ENCODE data around the gene QPRT.
A peak's percentile ranks its signal among the peaks of the same experiment; 100 is the strongest.
"Not testable (repeated sequence)": the region's sequence is repeated elsewhere in the genome, so short reads cannot be mapped to it uniquely, and the experiment has no call there.

Gene QPRT

DNA sequence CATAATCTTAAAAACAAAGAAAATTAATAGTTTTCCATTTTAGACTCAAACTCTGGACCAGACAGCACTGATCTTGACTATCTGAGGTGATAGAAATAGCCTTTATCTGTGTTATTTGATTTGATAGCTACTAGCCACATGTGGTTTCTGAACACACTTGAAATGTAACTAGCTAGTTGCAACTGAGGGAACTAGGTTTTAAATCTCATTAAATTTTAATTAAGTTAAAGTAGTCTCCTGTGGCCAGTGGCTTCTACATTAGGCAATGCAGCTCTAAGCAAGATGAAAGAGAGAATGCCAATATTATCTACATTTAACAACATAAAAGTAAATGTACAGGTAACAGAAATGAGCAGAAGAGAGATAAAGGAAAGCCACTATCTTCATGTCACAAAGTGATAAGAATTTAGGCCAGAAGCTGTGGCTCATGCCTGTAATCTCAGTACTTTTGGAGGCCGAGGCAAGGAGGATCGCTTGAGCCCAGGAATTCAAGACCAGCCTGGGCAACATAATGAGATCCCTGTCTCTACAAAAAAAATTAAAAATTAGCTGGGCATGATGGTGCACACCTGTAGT lies 27.1 kb upstream of the QPRT start:
- Mint-ChIP-seq H3K9me3 (no peaks in the 10 kb centered on the region), H3K4me3 (no peak overlapping the region), H3K36me3 (ENCODE audit: low read depth) (no peaks in the 10 kb centered on the region), H3K27me3 (no peaks in the 10 kb centered on the region), H3K27ac (no peak overlapping the region), H3K4me1 (peaks cover 14% of the 10 kb centered on the region)
- DNase-seq (no peak), ATAC-seq (no peak)

DNA sequence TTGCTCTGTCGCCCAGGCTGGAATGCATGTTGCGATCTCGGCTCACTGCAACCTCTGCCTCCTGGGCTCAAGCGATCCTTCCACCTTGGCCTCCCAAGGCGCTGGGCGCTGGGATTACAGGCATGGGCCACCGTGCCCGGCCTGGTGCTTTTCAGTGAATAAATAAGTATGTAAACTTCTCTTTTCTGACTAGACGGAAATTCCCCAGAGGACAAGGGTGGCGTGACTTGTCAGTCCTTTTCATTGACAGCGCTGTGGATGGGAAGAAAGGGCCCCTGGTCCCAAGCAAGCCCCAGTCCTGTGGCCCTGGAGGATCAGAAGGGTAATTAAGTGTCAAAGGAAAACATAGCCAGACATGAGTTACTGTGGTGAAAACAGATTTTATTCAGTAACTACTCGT lies 25.5 kb upstream of the QPRT start:
- DNase-seq, result no peak
- Mint-ChIP-seq H3K27me3 (no peaks in the 10 kb centered on the region), H3K4me3 (no peak overlapping the region), H3K27ac (peak overlapping the region; percentile 60), H3K4me1 (peaks cover 14% of the 10 kb centered on the region), H3K9me3 (no peaks in the 10 kb centered on the region), H3K36me3 (ENCODE audit: low read depth) (no peaks in the 10 kb centered on the region)
- ATAC-seq, result no peak

DNA sequence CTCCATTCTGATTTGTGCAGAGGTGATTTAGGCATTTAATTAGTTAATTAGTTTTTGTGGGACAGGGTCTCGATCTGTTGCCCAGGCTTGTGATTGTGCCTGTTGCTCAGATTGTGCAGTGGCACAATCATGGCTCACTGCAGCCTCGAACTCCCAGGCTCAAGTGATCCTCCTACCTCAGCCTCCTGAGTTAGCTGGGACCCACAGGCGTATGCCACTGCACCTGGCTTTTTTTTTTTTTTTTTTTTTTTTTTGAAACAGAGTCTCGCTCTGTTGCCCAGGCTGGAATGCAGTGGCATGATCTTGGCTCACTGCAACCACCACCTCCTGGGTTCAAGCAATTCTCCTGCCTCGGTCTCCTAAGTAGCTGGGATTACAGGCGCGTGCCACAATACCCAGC lies 25.1 kb upstream of the QPRT start:
- not testable (repeated sequence) for H3K9me3 Mint-ChIP-seq

DNA sequence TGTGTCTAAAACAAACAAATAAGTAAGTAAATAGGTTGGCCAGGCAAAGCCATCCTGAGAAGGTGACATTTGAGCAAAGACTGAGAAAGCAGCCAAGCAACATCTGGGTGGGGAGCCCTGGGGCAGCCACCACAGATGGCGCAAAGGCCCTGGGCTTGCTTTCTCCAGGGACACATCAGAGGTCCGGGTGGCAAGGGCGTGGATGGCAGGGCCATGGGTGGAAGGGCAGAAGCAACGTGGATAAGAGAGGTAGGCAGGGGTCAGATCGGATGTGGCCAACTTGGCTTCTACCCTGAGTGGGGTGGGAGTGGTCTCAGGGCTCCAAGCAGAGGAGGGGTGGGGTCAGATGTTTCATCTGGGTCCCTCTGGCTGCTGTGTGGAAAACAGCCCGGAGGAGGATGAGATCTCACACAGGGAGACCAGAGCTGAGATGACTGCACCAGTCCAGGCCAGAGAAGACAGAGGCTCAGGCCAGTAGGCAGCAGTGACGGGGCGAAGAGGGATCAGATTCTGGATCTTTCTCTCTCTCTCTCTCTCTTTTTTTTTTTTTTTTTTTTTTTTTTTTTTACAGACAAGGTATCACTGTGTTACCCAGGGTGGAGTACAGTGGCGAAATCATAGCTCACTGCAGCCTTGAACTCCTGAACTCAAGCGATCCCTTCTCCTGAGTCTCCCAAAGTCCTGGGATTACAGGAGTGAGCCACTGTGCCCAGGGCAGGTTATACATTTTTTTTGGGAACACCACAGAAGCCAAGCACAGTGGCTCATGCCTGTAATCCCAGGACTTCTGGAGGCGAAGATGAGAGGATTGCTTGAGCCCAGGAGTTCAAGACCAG lies 22.1 kb upstream of the QPRT start:
- no peaks in the 10 kb centered on the region for H3K27me3 Mint-ChIP-seq
- H3K4me1 Mint-ChIP-seq, result peaks cover 21% of the 10 kb centered on the region
- no peaks in the 10 kb centered on the region for H3K36me3 Mint-ChIP-seq (ENCODE audit: low read depth)
- H3K4me3 Mint-ChIP-seq, result no peak overlapping the region
- ATAC-seq (no peak), DNase-seq (no peak)
- H3K9me3 Mint-ChIP-seq, result no peaks in the 10 kb centered on the region
- no peak overlapping the region for H3K27ac Mint-ChIP-seq

More for the DNA sequence above, 25.1 kb upstream of the QPRT start:
- not testable (repeated sequence) for ATAC-seq; H3K36me3 Mint-ChIP-seq (ENCODE audit: low read depth); H3K4me3 Mint-ChIP-seq; H3K27me3 Mint-ChIP-seq; DNase-seq
- Mint-ChIP-seq H3K4me1 (peaks cover 16% of the 10 kb centered on the region), H3K27ac (peak overlapping the region; percentile 60)

DNA sequence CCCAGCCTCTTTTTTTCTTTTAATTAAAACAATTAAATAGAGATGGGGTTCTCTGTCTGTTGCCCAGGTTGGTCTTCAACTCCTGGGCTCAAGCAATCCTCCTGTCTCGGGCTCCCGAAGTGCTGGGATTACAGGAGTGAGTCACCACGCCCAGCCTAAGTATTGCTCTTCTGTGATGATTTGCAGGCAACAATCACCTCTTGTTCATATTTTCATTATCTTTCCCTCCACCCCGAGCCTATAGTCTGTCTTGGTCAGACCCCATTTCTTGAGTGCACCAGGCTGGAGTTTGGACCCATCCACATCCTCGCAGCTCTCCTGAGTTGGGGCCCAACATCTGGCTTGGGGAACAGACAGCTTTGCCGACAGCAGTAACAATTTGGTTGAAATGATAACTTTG lies 20.3 kb upstream of the QPRT start:
- peaks cover 27% of the 10 kb centered on the region for H3K4me1 Mint-ChIP-seq
- no peak overlapping the region for H3K4me3 Mint-ChIP-seq
- DNase-seq (no peak), ATAC-seq (no peak)
- H3K27me3 Mint-ChIP-seq, result no peaks in the 10 kb centered on the region
- H3K9me3 Mint-ChIP-seq, result no peaks in the 10 kb centered on the region
- H3K36me3 Mint-ChIP-seq (ENCODE audit: low read depth), result peaks cover 5% of the 10 kb centered on the region
- no peak overlapping the region for H3K27ac Mint-ChIP-seq

DNA sequence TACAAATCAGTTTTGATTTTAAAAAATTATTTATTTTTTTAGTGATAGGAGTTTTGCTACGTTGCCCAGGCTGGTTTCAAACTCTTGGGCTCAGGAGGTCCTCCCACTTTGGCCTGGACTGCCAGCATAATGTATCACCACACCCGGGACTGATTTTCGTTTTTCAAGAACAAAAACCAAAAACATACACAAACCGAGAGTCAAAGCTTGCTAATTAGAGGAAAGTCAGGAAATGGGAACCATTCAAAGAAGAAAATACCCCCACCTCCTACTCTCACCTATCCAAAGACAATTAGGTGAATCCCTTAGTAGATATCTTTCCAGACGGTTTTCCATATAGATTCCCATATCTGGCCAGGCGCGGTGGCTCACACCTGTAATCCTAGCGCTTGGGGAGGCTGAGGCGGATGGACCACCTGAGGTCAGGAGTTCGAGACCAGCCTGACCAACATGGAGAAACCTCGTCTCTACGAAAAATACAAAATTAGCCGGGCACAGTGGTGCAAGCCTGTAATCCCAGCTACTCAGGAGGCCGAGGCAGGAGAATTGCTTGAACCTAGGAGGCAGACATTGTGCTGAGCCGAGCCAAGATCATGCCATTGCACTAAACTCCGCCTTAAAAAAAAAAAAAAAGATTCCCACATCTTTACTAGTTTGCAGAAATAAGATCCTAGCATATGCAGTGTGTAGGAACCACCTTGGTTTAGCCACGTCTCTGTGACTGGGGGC lies 16.8 kb upstream of the QPRT start:
- ATAC-seq (no peak), DNase-seq (no peak)
- Mint-ChIP-seq H3K27me3 (no peaks in the 10 kb centered on the region), H3K9me3 (no peaks in the 10 kb centered on the region), H3K27ac (peak overlapping the region; percentile 99), H3K4me1 (peaks cover 59% of the 10 kb centered on the region), H3K4me3 (peak overlapping the region; percentile 100), H3K36me3 (ENCODE audit: low read depth) (peaks cover 36% of the 10 kb centered on the region)

DNA sequence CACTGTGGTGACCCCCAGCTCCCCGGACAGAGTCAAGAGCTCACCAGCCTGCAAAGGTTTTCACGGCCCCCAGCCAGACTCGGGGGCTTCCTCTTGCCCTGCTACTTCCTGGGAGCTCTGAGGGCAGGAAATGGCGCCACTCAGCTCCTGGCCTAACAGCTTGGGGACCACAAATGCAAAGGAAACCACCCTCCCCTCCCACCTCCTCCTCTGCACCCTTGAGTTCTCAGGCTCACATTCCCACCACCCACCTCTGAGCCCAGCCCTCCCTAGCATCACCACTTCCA lies 16.3 kb upstream of the QPRT start:
- H3K4me1 Mint-ChIP-seq, result peaks cover 63% of the 10 kb centered on the region
- ATAC-seq (peak; percentile 13), DNase-seq (peak; percentile 63)
- peak overlapping the region; percentile 99 for H3K27ac Mint-ChIP-seq
- no peaks in the 10 kb centered on the region for H3K27me3 Mint-ChIP-seq
- H3K36me3 Mint-ChIP-seq (ENCODE audit: low read depth), result peaks cover 39% of the 10 kb centered on the region
- no peaks in the 10 kb centered on the region for H3K9me3 Mint-ChIP-seq
- H3K4me3 Mint-ChIP-seq, result peak overlapping the region; percentile 100

DNA sequence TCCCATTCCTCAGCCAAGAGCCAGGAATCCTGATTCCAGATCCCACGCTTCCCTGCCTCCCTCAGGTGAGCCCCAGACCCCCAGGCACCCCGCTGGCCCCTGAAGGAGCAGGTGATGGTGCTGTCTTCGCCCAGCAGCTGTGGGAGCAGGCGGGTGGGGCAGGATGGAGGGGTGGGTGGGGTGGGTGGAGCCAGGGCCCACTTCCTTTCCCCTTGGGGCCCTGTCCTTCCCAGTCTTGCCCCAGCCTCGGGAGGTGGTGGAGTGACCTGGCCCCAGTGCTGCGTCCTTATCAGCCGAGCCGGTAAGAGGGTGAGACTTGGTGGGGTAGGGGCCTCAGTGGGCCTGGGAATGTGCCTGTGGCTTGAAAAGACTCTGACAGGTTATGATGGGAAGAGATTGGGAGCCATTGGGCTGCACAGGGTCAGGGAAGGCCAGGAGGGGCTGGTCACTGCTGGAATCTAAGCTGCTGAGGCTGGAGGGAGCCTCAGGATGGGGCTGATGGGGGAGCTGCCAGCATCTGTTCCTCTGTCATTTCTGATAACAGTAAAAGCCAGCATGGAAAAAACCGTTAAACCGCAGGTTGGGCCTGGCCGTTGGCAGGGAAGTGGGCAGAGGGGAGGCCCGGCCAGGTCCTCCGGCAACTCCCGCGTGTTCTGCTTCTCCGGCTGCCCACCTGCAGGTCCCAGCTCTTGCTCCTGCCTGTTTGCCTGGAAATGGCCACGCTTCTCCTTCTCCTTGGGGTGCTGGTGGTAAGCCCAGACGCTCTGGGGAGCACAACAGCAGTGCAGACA lies 15.8 kb upstream of the QPRT start, which contains the start of gene SPN:
Gene SPN, plus strand, starts transcription at position 232 of the 791 bp plus-strand sequence. Its CDS starts 482 bp downstream, at position 714.
- peaks cover 39% of the 10 kb centered on the region for H3K36me3 Mint-ChIP-seq (ENCODE audit: low read depth)
- peaks cover 67% of the 10 kb centered on the region for H3K4me1 Mint-ChIP-seq
- no peaks in the 10 kb centered on the region for H3K9me3 Mint-ChIP-seq
- peak within 1 kb of the TSS; percentile 99 for H3K27ac Mint-ChIP-seq
- ATAC-seq (peak; percentile 37), DNase-seq (peak; percentile 64)
- peak within 1 kb of the TSS; percentile 100 for H3K4me3 Mint-ChIP-seq
- no peaks in the 10 kb centered on the region for H3K27me3 Mint-ChIP-seq

DNA sequence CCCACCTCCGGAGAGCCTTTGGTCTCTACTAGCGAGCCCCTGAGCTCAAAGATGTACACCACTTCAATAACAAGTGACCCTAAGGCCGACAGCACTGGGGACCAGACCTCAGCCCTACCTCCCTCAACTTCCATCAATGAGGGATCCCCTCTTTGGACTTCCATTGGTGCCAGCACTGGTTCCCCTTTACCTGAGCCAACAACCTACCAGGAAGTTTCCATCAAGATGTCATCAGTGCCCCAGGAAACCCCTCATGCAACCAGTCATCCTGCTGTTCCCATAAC lies 15.2 kb upstream of the QPRT start:
- no peaks in the 10 kb centered on the region for H3K27me3 Mint-ChIP-seq
- DNase-seq, result peak; percentile 36
- H3K27ac Mint-ChIP-seq, result peak overlapping the region; percentile 99
- peaks cover 69% of the 10 kb centered on the region for H3K4me1 Mint-ChIP-seq
- H3K36me3 Mint-ChIP-seq (ENCODE audit: low read depth), result peaks cover 39% of the 10 kb centered on the region
- no peak for ATAC-seq
- H3K4me3 Mint-ChIP-seq, result peak overlapping the region; percentile 100
- no peaks in the 10 kb centered on the region for H3K9me3 Mint-ChIP-seq

DNA sequence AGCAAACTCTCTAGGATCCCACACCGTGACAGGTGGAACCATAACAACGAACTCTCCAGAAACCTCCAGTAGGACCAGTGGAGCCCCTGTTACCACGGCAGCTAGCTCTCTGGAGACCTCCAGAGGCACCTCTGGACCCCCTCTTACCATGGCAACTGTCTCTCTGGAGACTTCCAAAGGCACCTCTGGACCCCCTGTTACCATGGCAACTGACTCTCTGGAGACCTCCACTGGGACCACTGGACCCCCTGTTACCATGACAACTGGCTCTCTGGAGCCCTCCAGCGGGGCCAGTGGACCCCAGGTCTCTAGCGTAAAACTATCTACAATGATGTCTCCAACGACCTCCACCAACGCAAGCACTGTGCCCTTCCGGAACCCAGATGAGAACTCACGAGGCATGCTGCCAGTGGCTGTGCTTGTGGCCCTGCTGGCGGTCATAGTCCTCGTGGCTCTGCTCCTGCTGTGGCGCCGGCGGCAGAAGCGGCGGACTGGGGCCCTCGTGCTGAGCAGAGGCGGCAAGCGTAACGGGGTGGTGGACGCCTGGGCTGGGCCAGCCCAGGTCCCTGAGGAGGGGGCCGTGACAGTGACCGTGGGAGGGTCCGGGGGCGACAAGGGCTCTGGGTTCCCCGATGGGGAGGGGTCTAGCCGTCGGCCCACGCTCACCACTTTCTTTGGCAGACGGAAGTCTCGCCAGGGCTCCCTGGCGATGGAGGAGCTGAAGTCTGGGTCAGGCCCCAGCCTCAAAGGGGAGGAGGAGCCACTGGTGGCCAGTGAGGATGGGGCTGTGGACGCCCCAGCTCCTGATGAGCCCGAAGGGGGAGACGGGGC lies 14.7 kb upstream of the QPRT start:
- Mint-ChIP-seq H3K27ac (peak overlapping the region; percentile 99), H3K27me3 (no peaks in the 10 kb centered on the region), H3K36me3 (ENCODE audit: low read depth) (peaks cover 40% of the 10 kb centered on the region), H3K4me3 (peak overlapping the region; percentile 100), H3K9me3 (no peaks in the 10 kb centered on the region), H3K4me1 (peaks cover 68% of the 10 kb centered on the region)
- ATAC-seq, result peak; percentile 23
- DNase-seq, result peak; percentile 65

DNA sequence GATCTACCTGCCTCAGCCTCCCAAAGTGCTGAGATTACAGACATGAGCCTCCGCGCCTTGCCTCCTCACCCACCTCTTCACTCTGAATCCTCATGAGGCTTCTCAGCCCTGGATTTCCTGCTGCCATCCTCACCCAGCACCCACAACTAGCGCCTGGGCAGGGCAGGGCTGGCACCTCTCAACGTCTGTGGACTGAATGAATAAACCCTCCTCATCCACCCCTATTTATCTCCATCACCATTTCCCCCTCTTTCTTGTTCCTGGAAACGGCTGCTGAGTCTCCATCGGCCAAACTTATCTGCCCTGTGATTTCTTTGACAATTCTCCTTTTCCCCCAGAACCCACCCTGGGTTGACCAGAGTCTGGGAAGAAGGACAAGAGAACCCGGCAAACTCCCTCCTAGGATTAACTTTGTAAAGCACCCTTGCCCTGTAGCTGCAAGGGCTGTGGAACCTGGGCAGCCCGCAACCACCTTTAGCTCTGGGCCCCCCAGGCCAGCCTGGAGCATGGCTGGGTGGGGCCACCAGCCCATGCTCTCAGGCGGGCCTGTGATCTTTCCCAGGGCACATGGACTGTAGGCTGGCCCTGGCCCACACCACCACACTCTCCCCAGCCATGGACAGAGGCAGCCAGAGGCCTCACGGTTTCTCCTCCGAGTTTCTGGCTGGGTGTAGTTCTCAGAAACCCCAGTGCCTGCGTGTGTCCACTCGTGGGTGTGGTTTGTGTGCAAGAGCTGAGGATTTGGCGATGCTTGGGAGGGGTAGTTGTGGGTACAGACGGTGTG lies 13.5 kb upstream of the QPRT start:
- Mint-ChIP-seq H3K9me3 (no peaks in the 10 kb centered on the region), H3K4me3 (peak overlapping the region; percentile 100), H3K27me3 (no peaks in the 10 kb centered on the region), H3K36me3 (ENCODE audit: low read depth) (peaks cover 41% of the 10 kb centered on the region), H3K4me1 (peaks cover 67% of the 10 kb centered on the region), H3K27ac (peak overlapping the region; percentile 99)
- DNase-seq, result peak; percentile 39
- ATAC-seq, result no peak

DNA sequence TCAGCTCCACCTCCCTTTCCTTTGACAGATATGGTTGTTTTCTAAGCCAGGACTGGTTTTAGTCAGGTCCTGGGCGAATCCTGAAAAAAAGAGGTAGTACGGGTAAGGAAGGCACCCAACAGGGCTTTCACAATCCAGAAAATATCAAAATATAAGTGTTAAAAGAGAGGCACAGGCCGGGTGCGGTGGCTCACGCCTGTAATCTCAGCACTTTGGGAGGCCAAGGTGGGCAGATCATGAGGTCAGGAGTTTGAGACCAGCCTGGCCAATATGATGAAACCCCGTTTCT lies 11.7 kb upstream of the QPRT start:
- H3K27me3 Mint-ChIP-seq, ATAC-seq, H3K27ac Mint-ChIP-seq, H3K9me3 Mint-ChIP-seq, DNase-seq: not testable (repeated sequence)
- H3K36me3 Mint-ChIP-seq (ENCODE audit: low read depth), result peaks cover 44% of the 10 kb centered on the region
- H3K4me3 Mint-ChIP-seq, result peak overlapping the region; percentile 100
- H3K4me1 Mint-ChIP-seq, result peaks cover 56% of the 10 kb centered on the region

DNA sequence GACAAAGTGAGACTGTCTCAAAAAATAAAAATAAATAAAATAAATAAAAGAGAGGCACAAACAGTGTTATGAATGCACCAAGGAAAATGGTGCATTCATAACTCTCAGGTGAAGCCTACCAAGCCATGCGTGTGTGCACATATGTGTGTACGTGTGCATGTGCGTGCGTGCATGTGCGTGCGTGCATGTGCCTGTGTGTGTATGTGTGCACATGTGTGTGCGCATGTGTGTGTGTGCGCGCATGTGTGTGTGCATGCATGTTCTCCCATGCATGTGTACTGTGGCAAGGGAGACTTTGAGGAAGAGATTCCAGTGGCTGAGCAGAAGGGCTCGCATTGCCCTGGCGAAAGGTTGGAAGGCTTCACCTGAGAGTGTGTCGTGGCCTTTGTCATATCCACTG lies 11.2 kb upstream of the QPRT start:
- H3K4me3 Mint-ChIP-seq, result no peak overlapping the region
- no peaks in the 10 kb centered on the region for H3K9me3 Mint-ChIP-seq
- no peaks in the 10 kb centered on the region for H3K27me3 Mint-ChIP-seq
- DNase-seq (no peak), ATAC-seq (no peak)
- peaks cover 44% of the 10 kb centered on the region for H3K36me3 Mint-ChIP-seq (ENCODE audit: low read depth)
- H3K4me1 Mint-ChIP-seq, result peaks cover 52% of the 10 kb centered on the region
- no peak overlapping the region for H3K27ac Mint-ChIP-seq
